ENCODE measurements around the gene SFSWAP.

DNA sequence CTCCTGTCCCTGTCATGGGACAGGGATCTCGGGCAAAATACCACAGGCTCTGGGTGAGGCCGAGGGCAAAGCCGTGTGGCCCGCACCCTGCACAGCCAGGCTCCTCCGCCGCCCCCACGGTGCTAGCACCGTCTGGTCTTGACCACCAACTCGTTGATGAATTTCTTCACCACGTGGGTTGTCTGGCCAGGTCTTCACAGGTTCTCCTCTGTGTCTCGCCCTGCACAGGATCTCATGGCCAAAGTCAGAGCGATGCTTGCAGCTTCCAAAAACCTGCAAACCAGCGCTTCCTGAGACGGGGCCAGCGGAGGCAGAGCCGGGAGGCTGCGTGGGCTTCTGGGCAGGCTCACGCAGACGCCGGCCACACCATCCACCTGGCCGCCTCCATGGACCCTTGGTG, 88.3 kb downstream of the SFSWAP start:
- TF ChIP-seq POLR2A (IDR thresholded peaks at IDR 0.05), result no peak
- TF ChIP-seq, protein P1, sequence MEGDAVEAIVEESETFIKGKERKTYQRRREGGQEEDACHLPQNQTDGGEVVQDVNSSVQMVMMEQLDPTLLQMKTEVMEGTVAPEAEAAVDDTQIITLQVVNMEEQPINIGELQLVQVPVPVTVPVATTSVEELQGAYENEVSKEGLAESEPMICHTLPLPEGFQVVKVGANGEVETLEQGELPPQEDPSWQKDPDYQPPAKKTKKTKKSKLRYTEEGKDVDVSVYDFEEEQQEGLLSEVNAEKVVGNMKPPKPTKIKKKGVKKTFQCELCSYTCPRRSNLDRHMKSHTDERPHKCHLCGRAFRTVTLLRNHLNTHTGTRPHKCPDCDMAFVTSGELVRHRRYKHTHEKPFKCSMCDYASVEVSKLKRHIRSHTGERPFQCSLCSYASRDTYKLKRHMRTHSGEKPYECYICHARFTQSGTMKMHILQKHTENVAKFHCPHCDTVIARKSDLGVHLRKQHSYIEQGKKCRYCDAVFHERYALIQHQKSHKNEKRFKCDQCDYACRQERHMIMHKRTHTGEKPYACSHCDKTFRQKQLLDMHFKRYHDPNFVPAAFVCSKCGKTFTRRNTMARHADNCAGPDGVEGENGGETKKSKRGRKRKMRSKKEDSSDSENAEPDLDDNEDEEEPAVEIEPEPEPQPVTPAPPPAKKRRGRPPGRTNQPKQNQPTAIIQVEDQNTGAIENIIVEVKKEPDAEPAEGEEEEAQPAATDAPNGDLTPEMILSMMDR (IDR thresholded peaks at IDR 0.05 in 8 of 11, conservative IDR thresholded peaks at IDR 0.05 in 3 of 11), result no peak
- TF ChIP-seq POLR2AphosphoS5 (IDR thresholded peaks at IDR 0.05), result no peak

Data from spleen (tissue), 7 donors.